GM18499 (cell line): ENCODE data around the gene TNIP2.

Source experiments
- ATAC-seq: cut with Tn5 transposase; IDR thresholded peaks from one replicate; pipeline ENCODE4 v1.9.1; 2021; ENCODE audit warnings: moderate number of reproducible peaks; ENCODE audit not compliant: insufficient read depth, unreplicated experiment

Gene TNIP2

DNA sequence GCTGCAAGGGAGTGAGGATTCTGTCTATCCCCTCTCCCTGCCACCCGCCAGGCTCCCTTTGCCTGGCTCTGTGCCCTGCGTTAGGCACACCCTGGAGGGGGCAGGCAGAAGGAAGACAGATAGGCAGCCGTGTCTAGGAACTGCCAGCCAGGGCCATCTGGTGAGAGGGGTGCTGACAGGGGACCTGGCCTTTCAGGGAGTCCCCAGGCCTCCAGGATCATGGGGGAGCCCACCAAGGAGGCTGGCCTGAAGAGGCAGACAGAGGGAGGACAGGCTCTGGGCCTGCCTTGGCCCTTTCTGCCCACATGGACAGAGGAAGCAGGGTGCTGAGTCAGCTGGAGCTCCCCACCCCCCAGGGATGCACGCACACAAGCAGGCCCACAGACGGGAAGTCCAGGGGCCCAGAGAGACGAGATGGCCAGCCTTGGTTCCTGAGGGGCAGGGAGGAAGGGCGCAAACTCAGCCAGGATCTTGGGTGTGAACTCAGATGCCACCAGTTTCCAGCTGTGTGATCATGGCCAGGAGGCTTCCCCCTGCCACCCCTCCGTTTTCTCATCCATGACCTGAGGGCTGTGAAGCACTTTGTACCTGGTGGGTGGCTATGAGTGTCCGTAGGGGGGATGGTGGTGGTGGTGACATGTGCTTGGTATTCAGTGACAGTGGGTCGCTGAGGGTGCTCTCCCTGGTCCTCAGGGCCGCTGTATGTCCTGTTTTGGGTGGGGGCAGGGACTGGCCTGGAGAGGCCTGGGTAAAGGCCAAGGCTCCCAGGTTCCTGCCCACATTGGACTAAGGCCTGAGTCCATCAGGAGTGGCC is 38.6 kb upstream of the TNIP2 start:
- ATAC-seq: no peak

DNA sequence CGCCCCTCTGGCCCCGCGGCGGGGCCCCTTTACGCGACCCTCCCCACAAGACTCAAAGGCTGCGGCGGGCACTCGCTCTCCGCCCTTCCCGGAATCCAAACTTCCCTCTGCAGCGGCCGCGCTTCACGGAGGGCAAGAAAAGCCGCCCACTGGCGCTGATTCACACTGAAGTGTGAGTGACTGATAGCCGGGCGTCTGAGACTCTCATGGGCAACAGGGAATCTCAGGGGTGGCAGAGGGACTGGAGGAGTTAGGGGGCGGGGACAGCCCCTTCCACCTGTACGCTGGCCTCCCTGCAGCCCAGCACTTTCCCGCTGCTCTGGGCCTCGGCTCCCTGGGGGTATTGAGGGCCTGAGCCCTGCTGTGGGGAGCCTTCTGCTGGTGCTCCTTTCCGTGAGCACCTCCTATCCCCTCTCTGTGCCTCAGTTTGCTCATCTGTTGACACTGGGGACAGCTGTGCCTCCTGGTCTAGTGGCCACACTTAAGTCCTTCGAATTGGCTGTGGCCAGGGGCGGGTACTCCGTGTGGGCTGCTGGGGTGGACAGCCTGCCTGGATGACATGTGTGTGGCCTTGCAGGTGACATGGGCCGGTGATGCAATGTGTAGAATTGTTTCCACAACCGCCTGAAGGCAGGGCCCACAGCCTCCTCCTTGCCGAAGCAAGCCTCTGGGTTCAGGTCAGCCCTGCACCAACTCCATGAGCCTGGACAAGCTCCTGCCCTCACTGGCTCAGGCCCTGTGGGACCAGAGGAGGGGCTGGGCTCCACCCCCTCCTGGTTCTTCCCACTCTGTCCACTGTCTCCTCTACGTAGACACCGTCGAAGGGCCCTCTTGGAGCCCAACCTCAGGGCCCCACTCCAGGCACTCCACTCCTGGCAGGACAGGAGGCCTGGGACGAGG is 37.7 kb upstream of the TNIP2 start:
- ATAC-seq: no peak

DNA sequence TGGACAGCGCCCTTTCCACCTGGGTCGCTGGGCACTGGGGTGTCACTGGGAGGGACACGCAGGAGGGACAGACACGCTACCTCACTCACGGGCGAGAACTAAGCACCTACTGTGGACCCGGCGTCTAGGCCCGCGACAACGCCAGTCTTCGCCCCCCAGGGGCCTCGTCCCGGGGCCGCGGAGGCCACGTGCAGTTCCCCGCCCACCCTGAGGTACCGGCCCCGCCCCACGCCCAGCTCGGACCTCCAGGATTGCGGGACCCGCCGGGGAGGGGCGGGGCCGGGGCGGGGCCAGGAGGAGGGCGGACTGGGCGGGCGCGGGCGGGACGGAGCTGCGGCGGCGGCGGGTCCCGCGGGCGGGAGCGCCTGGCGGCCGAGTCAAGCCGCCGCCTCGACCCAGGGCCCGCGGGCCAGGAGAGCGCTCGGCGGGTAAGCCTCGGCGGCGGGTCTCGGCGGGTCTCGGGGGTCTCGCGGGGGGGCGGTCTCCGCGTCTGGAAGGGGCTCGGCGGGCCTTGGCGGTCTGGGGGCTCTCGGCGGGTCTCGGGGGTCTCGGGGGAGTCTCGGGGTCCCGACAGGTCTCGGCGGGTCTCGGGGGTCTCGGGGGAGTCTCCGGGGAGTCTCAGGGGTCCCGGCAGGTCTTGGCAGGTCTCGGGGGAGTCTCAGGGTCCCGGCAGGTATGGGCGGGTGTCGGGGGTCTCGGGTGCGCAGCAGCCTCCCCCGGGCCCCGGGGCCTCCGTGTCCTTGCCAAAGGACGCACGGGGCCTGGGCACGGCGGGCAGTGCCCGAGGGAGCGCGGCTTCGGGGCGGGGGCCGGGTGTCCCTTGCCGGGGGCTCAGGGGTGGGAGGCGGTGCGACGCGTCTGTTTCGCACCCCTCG is 36.8 kb upstream of the TNIP2 start, which contains the start of gene SH3BP2:
Gene SH3BP2, plus strand, starts transcription at position 375 of the 875 bp plus-strand sequence. CDS start 27,533 bp downstream, outside the sequence.
- ATAC-seq: no peak

DNA sequence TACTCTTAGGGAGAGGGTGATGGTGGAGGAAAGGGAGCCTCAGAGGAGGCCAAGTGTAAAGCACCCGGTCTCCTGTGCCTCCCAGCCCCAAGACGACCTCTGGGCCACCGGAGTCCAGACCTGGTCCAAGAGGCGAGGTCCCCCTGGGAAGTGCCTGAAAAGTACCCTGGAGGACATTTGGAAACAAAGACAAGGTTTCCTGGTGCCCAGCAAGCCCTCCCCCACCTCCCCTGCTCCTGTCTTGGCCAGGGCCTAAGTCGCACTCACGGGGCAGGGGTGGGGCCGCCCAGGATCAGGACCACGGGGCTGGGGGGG is 36.2 kb upstream of the TNIP2 start:
- ATAC-seq: no peak

DNA sequence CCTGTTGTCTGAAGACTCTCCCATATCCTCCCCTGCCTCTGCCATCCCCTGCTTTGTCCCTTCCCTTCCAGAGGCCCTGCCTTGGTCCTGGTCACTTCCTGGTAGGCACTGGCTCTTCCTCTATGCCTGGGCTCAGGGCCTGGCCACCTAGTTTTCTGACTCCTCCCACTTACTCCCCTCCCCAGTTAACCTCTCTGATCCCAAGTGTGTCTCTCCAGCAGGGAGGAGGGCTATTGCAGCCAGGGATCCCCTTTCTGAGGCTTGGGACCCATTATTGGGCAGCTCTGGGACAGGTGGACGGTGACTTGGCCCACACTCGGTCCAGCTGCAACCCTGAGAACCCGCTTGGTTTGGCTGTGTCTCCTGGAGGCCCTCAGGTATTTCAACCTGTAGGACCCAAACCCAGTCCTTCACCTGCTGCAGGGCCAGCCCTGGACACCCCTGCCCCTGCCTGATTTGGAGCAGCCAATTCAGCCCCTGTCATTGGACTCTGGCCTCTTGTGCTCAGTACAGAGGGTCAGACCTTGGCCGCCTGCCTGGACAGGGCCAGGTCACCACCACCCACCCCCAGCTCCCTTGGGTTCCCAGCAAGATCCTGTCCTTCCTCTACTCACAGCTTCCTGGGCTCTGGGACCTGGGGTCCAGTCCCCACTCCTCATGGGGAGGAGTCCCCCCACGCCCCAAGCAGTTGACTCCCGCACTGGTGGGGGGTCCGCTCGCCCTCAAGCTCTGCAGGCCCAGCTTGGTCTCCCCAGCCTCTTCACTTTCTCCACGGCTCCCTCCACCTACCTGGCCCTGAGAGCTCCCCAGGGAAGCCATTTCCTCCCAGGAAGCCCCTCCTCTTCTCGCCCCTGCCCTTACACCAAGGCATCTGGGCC is 35.6 kb upstream of the TNIP2 start:
- ATAC-seq: no peak

DNA sequence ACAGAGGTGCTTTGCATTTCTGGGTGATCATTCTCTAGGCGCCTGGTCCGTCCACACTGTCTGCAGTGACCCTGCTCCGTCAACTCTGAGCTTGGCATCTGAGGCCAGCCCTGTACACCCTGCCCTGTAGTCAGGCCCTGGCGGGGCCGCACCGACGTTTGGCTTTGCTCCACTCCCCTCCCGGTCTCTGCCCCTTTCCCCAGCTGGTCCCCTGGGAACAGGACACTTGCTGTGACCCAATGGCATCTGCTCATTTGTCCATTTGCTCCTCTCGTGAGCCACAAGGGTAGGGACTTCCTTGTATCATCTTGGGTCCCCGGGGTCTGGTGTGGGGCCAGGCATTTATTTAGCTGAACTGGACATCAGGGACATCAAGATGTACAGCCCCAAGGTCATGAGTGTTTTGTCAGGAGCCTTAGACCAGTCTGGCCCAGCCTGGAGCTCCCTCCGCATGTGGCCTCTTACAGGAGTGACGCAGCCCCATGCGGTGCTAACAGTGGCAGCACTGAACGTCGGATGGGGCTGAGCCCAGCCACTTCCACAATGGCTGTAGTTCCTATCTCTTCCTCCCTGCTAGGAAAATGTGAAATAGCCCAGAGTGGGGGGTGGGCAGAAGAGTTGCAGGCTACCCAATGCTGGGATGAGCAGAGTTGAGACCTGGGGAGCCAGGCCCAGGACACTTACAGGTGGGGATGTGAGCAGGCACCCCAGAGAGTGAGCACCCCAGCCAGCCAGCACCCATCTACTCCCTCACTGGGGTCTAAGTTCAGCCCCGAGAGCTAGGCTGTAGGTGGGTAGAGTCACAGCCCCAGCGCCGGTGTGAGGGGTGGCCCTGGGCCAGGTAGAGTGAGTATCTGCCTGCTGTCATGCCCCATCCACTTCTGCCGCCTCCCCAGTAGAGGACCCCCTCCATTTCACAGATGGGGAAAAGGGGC is 34.7 kb upstream of the TNIP2 start:
- ATAC-seq: no peak

DNA sequence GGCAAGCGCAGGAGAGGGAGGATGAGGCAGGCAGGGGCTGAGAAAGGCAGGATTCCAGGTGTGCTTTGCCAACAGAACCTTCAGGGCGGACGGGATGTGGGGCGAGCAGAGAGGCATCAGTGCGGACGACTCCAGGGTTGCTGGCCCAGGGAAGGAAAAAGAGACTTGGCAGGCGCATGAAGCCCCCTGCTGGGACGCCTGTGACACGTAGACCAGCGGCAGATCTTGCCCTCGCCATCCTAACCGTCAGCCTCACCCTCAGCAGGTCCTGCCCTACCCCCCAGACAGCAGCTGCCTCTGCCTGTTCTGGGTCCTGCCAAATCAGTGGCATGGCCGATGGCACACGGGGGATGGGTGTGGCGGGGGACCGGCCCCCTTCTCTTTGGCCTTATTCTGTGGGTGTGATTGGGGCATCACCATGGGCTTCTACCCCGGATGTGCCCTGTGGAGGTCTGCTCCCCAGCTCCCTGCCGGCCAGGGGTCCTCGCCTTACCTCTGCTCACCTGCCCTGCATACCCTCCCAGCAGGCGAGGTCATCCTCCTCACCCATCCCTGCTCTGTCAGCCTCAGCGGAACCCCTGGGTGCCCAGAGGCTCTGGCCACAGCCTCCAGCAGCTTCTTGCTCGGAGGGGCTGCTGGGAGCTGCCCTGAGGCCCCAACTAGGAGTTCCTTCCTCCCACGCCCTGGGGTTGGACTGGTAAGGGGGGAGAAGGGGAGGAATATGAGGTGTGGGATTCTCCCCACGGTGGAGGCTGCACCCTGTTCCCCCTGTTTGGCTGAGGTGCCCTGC is 33.9 kb upstream of the TNIP2 start:
- no peak for ATAC-seq

DNA sequence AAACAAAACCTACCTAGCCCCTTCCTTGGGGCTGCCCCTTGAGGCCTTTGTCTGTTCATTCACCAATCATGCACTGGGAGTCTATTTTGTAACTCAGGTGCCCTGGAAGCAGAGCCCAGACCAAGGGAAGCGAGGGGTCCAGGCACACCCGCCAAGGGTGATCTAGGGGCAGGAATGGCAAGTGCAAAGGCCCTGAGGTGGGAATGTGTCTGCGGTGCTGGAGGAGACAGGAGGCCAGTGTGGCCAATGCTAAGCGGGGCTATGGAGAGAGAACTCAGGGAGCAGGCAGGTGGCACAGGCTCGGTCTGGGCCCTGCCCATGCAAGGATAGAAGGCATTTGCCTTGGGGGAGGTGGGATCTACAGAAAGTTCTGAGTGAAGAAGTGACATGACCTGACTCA is 33.2 kb upstream of the TNIP2 start:
- ATAC-seq: no peak

DNA sequence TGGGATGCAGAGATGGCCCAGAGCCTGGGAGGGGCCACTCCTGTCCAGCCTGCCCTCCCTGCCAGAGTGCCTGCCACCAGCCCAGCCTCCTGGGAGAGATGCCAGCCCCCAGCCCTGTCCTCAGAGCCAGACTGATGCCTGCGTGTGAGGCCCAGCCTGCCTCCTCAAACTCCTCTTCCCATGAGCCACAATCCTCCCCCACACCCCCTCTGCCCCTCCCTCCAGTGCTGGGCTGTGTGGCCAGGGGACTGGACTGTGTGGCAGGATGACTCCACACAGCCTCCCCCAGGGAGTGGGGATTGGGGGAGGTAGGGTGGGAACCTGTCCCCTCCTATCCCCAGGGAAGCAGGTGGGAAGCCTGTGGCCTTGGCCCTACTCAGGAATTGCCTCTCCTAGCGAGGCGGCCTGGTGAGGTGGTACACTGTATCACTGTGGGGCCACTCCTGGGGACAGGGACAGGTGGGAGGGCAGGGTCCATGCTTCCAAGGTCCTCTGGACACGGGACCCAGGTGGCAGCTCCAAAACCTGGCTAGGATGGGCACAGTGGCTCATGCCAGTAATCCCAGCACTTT is 32.5 kb upstream of the TNIP2 start:
- no peak for ATAC-seq

DNA sequence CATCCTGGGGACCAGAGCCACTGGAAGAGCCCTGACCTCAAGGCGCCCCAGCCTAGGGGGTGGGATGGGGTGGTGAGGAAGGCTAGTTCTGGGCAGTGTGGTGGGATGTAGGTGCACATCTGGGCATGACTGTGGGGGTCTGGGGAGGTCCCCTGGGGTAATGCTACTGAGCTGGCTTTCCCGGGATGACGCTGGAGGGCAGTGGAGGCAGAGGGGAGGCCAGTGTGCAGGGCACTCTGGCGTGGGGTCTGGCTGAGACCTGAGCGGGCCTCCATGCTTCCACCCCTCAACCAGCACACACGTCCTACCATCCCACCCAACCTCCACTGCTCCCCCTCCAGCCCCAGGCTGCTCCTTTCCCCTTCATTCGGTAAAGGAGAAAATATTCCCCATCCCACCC is 32.0 kb upstream of the TNIP2 start:
- no peak for ATAC-seq

DNA sequence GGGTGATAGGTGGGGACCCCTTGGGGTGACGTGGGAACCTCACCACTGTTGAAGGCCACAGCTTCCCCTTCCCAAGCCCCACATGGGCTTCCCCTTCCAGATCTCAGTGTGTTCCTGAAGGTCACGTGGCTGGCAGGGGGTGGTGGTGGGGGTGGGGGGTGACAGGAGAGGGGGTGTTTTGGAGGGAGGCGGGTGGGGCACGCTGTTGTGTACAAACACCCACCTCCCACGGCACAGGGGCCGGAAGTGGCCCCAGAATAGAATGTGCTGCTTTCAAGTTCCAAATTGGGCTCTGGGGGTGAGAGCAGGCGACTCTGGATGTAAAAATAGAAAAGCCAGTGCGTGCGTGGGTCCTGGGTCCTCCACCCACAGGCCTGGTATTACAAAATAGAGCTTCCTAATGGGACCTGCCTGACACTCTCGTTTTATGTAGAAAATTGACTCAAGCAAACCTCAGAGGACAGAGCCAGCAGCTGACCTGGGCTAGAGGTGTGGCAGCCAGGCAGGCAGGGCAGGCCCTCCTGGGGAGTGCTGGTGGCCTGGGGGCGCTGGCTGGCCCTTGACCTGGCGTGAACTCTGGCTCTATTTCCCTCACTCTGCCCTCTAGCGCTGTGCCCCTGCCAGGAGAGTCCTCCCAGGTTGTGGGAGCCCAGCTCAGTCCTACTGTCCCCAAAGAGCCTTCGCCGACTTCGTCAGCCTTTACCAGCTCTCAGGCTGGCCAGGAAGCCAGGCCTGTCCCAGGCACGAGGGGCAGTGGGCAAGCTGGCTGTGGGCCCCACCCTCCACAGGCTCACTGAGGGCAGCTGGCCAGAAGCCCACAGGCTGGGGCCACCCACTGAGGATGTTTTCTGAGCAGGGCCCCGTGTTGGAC is 31.3 kb upstream of the TNIP2 start:
- ATAC-seq: peak; percentile 32

DNA sequence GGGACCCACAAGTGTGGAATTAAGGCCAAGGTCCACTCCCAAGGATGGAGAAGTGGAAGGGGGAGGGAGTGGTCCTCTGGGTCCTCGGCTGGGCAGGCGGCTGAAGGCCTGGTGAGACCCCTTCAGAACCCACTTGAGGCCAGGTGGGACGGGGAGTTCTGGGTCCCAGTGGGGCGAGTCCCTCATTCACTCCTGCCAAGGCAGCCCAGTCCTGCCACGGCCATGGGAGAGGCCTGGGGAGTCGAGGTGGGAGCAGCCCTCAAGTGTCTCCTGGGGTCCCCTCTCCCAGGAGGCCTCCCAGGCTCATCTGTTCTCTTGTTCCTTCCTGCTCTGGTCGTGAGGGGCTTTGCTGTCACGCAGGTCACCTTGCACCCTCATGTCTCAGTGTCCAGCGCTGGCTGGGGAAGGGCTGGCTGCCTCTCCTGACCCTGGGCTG is 30.7 kb upstream of the TNIP2 start:
- ATAC-seq: no peak

DNA sequence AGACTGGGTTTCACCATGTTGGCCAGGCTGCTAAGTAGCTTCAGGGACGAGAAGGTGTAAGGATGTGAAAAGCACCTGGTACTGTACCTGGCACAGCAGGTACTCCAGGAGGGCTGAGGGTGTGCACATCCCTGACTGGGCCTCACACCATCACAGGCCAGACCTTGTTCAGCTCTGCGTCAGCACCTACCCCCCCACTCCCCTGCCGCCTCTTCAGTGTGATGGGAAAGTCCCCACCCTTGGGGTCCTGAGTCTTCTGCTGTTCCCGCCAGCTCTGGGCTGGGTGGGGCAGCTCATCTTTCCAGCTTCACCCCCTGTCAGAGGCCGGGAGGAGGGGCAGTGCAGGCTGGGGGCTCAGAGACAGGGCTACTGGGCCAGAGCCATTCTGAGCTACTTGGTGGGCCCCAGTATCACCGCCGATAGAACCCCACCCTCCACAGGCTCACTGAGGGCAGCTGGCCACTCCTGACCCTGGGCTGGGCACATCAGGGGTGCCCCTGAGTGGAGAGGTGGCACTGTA is 30.1 kb upstream of the TNIP2 start:
- ATAC-seq: no peak

DNA sequence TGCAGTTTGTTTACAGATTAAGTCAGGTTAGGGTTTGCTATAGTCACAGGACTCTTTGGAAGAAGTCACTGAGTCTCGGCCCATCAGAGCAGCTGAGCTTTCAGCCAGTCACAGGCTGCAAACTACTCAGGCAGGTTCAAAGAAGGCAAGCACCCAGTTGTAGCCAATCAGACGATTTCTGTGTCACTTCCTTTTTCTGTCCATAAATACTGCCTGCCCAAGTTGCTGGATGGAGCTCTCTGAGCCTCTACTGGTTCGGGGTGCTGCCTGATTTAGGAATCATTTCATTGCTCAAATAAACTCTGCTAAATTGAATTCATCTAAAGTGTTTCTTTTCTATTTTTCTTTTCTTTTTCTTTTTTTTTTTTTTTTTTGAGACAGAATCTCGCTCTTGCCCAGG is 29.5 kb upstream of the TNIP2 start:
- no peak for ATAC-seq

DNA sequence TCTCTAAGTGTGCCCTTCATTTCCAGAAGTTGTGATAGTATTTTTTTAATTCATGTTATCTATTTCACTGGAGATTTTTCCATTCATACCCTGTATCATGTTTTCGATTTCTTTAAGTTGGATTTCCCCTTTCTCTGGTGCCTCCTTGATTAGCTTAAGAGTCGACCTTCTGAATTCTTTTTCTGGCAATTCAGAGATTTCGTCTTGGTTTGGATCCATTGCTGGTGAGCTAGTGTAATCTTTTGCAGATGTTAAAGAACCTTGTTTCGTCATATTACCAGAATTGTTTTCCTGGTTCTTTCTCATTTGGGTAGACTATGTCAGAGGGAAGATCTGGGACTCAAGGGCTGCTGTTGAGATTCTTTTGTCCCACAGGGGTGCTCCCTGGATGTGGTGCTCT is 27.7 kb upstream of the TNIP2 start:
- no peak for ATAC-seq

DNA sequence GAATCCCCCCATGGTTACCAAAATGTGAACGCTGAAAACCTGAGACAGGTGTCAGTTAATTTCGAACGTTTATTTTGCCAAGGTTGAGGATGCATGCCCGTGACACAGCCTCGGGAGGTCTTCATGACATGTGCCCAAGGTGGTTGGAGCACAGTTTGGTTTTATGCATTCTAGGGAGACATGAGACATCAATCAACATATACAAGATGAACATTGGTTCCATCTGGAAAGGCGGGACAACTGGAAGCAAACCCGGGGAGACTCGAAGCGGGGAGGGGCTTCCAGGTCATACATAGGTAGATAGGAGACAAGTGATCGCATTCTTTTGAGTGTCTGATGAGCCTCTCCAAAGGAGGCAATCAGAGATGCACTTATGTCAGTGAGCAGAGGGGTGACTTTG is 25.8 kb upstream of the TNIP2 start:
- ATAC-seq: no peak
